Activated T-cell treated with anti-CD3 and anti-CD28 coated beads for 1 hour (primary cell): ENCODE results near the gene ACKR3.

Source experiments
- DNase-seq: peaks from one replicate; pipeline ENCODE4 v3.0.0-alpha.2; 2020; ENCODE audit warnings: low read depth

The ACKR3 gene

DNA sequence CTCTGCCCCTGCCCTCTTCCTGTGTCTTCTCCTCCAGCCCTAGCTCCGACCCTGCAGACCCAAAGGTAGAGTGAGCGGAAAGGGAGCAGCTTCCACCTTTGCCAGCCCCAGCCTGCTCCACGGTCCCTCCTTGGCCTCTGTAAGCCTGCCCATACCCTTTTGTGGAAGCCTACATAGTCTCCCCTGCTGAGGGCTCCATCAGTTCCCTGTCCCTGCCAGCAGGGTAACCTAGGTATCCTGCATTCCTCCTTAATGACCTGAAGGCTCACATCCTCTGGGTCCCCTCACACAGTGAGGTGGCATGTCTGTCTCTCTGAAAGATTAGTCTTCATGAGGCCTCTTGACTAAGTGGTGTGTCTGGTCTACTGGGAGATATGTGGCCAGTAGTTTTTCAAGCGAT, 20.5 kb upstream of the ACKR3 start:
- DNase-seq, result no peak

DNA sequence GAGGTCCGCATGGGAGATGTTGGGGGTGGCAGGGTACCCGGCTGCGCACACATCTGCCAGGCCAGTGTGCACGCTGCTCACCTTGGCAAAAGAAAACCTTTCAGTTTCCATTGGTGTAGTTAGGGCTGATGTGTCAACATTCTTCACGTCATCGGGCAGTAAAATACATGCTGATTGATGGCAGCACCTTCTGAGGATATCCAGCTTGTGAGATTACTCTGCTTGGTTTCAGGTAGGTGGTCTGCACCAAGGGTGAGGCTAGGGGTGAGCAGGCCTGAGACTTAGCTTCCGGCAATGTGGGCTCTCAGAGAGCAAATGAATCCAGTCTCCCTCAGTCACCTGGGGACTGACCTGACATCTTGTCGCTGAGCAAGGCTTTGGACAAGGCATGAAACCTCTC, 19.3 kb upstream of the ACKR3 start:
- no peak for DNase-seq

DNA sequence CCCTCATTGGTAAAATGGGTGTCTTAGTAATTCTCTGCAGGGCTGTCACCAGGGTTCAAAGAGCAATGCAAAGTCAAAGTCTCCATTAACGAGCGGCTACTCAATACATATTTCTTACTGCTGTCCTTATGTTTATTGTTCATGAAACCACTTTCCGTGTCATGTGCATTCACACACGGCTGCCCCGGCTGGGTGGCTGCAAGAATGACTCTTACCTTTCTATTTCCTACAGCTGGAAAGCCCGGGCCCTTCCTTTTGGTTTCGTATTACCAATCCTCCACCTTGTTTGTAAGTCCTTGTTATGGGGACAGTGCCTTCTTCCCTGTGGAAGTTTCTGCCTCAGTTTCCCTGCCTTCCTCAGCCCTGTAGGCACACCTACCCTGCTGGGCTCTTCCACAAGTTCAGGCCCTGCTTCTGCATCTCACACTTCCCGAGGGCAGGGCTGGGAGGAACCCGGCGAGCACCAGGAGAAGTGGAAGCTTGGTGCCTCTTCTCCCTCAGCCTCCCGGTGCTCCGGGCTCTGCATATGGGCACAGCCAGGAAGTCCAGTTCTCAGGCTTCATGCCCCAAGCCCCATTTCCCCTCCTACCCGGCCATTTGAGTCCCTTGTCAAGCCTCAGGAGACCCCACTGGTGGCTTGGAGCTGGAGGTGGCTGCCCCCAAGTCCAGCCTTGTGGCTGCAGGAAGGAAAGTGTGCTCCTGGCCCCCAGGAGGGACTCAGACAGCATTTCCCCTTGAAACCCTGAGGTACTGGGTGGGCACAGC, 18.7 kb upstream of the ACKR3 start:
- no peak for DNase-seq

GRCh38 chr2:236551471-236552211, 18.0 kb upstream of the ACKR3 start:
- DNase-seq, result no peak

GRCh38 chr2:236552212-236552542, 17.4 kb upstream of the ACKR3 start:
- no peak for DNase-seq

DNA sequence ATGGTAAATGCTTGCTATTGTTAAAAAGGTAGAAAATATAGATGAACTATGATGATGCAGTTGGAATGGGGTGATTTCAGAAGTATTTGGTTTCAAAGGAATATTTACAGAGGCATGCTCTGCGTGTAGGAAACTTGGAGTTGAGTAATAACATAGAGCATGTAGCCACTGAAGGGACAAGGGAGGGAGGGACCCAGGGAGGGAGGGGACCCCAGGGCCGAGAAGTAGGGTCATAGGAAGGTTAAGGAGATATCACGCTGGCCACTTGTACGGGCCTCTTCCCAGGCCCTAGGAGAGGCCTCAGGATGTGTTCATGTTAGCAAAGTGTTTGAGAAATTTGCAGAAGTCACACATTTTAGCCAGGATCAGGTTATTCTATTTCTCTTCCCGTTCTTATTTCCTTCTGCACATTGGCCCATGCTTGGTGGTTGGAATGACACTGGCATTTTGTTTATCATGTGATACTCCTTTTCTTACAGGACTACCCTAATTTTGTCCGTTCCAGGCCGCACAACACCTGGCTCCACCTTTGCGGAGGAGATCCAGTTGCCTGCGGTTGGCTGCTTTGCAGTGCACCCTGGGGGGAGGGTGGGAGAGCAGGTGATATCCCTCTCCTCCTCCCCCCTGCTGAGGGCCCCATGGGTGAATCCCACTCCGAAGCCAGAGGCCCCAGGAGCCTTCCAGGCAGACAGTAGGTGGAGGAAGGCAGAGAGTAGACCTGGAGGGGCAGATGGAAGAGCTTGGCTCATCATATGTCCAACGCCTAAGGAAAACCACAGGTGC, 16.9 kb upstream of the ACKR3 start:
- DNase-seq, result no peak

DNA sequence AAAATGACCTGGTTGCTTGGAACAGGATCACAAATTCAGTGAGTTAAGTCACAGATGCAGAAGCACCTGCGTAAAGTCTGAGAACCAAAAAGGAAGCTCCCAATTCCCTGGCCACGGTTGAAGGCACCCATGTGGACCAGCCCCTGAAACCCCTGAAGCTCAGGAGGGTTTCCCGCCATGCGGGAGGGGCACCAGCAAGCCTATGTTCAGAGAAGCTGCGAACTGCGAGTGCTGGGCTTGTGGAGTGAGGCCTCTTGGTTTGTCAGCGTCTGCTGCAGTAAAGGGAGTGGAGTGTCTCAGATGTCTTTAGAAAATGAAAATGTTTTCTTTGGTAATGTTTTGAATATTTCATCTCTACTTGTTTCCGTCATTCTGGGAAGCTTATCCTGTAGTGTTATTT, 16.1 kb upstream of the ACKR3 start:
- DNase-seq, result no peak

GRCh38 chr2:236554629-236555282, 14.9 kb upstream of the ACKR3 start:
- no peak for DNase-seq

- no peak for DNase-seq
Observed at GRCh38 chr2:236555481-236555880, 14.1 kb upstream of the ACKR3 start.

DNA sequence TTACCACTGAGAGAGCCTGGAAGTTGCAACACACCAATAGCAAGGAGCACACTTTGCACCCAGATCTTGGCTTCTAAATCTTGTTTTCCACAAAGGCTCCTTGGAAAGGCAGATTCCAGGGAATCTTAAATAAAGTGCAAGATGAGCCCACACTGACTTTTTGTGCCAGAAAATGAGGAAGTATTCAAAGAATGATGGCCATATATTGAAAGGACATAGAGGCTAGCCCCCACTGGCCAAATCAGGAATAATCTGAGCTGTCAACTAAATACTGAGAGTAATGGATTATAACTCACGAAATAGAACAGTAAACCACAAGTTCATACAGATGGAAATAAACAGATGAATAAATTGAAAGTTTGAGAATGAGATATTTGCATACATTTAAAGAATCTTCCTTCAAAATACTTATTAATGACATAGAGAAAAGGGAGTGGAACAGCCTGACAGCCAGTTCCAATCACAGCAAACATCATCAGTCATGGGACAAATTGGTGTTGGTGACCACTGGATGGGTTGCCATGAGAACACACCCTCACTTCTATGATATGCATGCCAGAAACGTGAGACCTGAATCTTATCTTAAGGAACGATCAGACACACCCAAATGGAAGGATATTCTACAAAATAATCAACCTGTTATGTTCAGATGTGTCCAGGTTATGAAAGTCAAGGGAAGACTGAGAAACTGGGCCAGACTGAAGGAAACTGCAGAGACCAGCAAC, 12.2 kb upstream of the ACKR3 start:
- no peak for DNase-seq

DNA sequence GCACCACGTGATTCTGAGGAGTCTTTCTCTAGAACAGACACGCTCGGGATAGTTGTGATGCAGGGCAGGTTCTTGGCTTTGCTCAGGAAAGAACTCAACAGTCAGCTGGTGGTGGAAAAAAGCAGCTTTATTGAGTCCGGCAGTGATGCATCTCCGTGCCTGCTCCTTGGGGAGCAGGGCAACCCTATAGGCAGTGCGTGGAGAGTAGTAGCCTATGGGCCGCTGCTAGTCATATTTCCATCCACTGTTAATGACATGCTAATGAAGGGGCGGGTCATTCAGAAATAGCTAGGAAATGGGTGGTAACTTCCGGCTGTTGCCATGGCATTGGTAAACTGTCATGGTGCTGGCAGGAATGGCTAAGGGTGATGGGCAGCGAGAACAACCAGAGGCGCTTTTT, 11.6 kb upstream of the ACKR3 start:
- DNase-seq, result no peak

DNA sequence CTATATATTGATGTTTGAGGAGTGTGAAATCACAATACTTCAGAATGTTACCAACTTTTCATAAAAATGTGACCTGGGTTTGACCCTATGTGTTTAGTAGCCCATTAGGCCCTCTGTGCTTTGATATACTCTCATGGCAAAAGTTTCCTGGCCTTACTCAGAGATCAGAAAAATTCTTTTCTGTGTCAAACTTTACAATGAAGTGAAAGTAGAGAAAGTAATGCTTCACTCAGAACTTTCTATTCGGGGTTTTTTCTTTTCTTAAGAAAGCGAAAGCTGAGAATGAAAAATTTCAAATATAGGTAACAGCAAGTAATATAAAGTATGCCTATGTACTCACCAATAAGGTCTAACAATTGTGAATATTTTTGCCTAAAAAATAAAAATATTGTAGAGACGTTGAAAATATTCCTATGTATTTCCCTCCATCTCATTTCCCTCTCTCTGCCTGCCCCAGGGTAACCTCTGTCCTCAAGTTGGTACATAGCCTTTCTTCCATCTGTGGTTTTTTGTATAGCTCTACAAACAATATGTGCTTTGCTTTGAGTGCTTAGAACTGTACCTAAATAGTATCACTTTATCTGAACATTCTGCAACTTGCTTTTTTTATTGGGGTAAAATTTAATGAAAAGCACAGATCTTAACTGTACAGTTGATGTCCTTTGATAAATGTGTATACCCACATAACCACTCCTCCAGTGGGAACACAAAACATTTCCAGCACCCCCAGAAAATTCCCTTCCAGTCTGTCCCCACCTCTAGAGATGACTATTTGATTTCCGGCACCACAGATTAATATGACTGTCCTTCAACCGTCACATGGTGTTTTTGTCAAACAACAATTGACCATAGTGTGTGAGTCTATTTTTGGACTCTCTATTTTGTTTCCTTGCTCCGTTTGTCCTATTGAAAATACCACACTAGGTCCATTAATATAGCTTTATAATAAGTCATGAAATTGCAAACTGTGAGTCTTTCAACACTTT, 10.3 kb upstream of the ACKR3 start:
- DNase-seq, result no peak

DNA sequence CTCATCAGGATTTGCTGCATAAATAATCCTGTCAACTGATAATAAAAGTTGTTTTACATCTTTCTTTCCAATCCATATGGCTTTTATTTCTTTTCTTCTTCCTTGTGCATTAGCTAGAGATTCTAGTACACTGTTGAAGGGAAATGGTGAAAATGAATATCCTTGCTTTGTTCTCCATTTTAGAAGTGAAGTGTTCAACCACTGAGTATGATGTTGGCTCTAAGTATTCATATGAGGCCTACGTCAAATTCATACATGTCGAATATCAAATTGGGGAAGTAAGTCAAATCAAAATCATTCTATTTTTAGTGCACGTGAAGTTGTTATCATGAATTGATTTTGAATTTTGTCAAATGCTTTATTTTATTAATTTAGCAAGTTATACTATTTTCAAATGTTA, 7.8 kb upstream of the ACKR3 start:
- DNase-seq, result no peak

GRCh38 chr2:236562434-236562833, 7.2 kb upstream of the ACKR3 start:
- DNase-seq, result no peak

GRCh38 chr2:236563953-236564352, 5.7 kb upstream of the ACKR3 start:
- no peak for DNase-seq

DNA sequence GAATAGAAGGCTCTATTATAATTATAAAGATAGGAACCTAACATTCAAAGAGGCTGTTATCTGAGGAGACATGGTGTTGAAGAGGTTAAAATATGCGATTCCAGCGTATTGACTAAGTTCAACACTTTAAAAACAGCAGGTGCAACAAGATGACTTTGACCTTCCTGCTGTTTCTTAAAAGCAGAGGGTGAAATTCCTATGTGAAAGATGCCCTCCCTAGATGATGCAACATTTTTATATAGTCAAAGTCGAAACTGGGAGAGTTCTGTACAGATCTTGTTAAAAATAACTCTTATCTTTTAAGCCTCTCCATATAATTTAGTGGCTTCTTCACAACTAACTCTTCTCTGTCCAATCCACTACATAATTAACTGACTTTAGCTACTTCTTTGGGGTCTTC, 4.4 kb upstream of the ACKR3 start:
- no peak for DNase-seq

DNA sequence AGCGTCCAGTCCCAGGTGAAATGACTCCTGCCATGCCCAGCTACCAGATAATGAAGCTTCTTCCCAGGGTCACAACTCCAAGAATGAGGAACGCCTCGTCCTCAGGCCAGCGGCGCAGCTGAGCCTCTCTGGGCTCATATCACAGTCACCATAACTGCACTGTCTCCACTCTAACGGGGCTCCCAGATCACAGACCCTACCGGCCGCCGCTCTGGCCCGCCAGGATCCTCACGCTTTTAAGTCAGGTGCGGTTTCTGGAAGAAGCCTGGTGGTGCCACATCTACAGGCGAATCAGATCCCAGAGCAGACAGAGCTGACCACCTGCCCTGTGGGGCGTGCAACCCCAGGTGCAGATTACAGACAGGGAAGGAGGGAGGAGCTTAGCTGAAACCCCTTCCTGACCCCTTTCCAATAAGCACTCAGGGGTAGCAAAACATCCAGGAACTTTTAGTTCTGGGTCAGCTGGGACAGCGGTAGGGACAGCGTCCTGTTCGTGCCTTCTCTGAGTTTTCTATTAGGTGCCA, 3.7 kb upstream of the ACKR3 start:
- DNase-seq, result no peak

GRCh38 chr2:236566596-236566995, 3.0 kb upstream of the ACKR3 start:
- no peak for DNase-seq

- DNase-seq, result peak; percentile 17
Observed at GRCh38 chr2:236568068-236568921, 1.3 kb upstream of the ACKR3 start.
